Liver (tissue), 9 donors: ENCODE measurements around the gene CLIC3. TPM values are rescaled to one million over a fixed set of nuclear protein-coding genes. Genes with fewer than 3 reads are reported as not detected.

ENCODE experiments used
- DNase-seq: peaks from one replicate; pipeline ENCODE4 v3.0.0-alpha.2; 2017; ENCODE audit warnings: low spot score
- H3K27ac ChIP-seq, 2 donors: one replicate each; pipeline ENCODE4 v1.7.0; 2013; ENCODE audit warnings: inconsistent platforms in 2 of 2, low read length in 2 of 2, control low read depth in 1 of 2, low read depth in 1 of 2, mild to moderate bottlenecking in 1 of 2
- H3K27me3 ChIP-seq, 4 donors: one replicate each; pipeline versions ENCODE4 v1.6.1 to v1.7.0; 2013; ENCODE audit warnings: low read length in 3 of 4, inconsistent platforms in 1 of 4, mild to moderate bottlenecking in 1 of 4, moderate library complexity in 1 of 4; ENCODE audit not compliant: control insufficient read depth in 4 of 4, insufficient read depth in 4 of 4
- H3K36me3 ChIP-seq, 4 donors: one replicate each; pipeline versions ENCODE4 v1.6.1 to v1.7.0; 2013; ENCODE audit warnings: low read length in 3 of 4, mild to moderate bottlenecking in 3 of 4, low read depth in 1 of 4, moderate library complexity in 1 of 4; ENCODE audit not compliant: control insufficient read depth in 4 of 4, insufficient read depth in 3 of 4
- H3K4me1 ChIP-seq, 4 donors: one replicate each; pipeline versions ENCODE4 v1.6.1 to v1.7.0; 2013; ENCODE audit warnings: low read length in 3 of 4, mild to moderate bottlenecking in 3 of 4, moderate library complexity in 1 of 4; ENCODE audit not compliant: control insufficient read depth in 4 of 4, insufficient read depth in 4 of 4
- H3K4me3 ChIP-seq, 3 donors: one replicate each; pipeline versions ENCODE4 v1.6.1 to v1.7.0; 2013; ENCODE audit warnings: low read length in 3 of 3, control low read depth in 1 of 3, low read depth in 1 of 3, mild to moderate bottlenecking in 1 of 3
- H3K9ac ChIP-seq, 2 donors: one replicate each; pipeline ENCODE4 v1.7.0; 2013; ENCODE audit warnings: low read length in 2 of 2, mild to moderate bottlenecking in 2 of 2, moderate library complexity in 2 of 2, control low read depth in 1 of 2, low read depth in 1 of 2
- H3K9me3 ChIP-seq, 4 donors: one replicate each; pipeline versions ENCODE4 v1.6.1 to v1.7.0; 2013; ENCODE audit warnings: low read length in 3 of 4; ENCODE audit not compliant: control insufficient read depth in 4 of 4
- EGR1 ChIP-seq, 2 donors: IDR thresholded peaks; 2 replicates each; pipeline ENCODE4 v1.6.1; 2016 to 2018; ENCODE audit warnings: antibody characterized with exemption in 2 of 2, low read depth in 2 of 2
- FOXA1 ChIP-seq: IDR thresholded peaks from 2 replicates; pipeline ENCODE4 v1.6.1; 2016; ENCODE audit warnings: antibody characterized with exemption
- FOXA2 ChIP-seq: IDR thresholded peaks from 2 replicates; pipeline ENCODE4 v1.6.1; 2016; ENCODE audit warnings: antibody characterized with exemption
- GABPA ChIP-seq, 2 donors: IDR thresholded peaks in 1 of 2; conservative IDR thresholded peaks in 1 of 2; 2 replicates each; pipeline ENCODE4 v1.6.1; 2016; ENCODE audit warnings: antibody characterized with exemption in 2 of 2, mild to moderate bottlenecking in 1 of 2, moderate library complexity in 1 of 2
- HNF4A ChIP-seq, 2 donors: conservative IDR thresholded peaks; 2 replicates each; pipeline ENCODE4 v1.6.1; 2016; ENCODE audit warnings: antibody characterized with exemption in 2 of 2, mild to moderate bottlenecking in 2 of 2
- HNF4G ChIP-seq: IDR thresholded peaks from 2 replicates; pipeline ENCODE4 v1.6.1; 2016; ENCODE audit warnings: antibody characterized with exemption
- JUND ChIP-seq, 2 donors: IDR thresholded peaks; 2 replicates each; pipeline ENCODE4 v1.6.1; 2016; ENCODE audit warnings: antibody characterized with exemption in 2 of 2
- RAD21 ChIP-seq, 2 donors: IDR thresholded peaks; 2 replicates each; pipeline ENCODE4 v1.6.1; 2016; ENCODE audit warnings: antibody characterized with exemption in 2 of 2, mild to moderate bottlenecking in 2 of 2
- YY1 ChIP-seq: IDR thresholded peaks from 2 replicates; pipeline ENCODE4 v1.6.1; 2016; ENCODE audit warnings: antibody characterized with exemption, mild to moderate bottlenecking
- WGBS: extraction: QIAGEN DNeasy Blood & Tissue Kit; methylation state at CpG from one replicate; pipeline ENCODE4 v1.1.7; 2013; 5-methylcytosine and 5-hydroxymethylcytosine counted together
- polyA plus RNA-seq, 2 donors: library from polyadenylated mRNA; stranded (reverse) in 1 of 2; unstranded in 1 of 2; fragments of 200-250 nt in 1 of 2; fragments of >200 nt in 1 of 2; fragmentation: Nextera tagmentation in 1 of 2; extraction: Ambion mirVana in 1 of 2; gene quantifications; one replicate each; pipeline versions ENCODE4 v1.2.1 to v1.2.3, GENCODE V29; 2013 to 2015
- total RNA-seq, 2 donors: library from RNA; depleted of rRNA; stranded (reverse); fragments of >200 nt; gene quantifications; one replicate each; pipeline ENCODE4 v1.2.3, GENCODE V29; 2014
- TF ChIP-seq, protein P1 (sequence below): IDR thresholded peaks from 2 replicates; pipeline ENCODE4 v1.6.1; 2016; ENCODE audit warnings: antibody characterized with exemption
- TF ChIP-seq, protein P2 (sequence below): fragments of 150-350 bp; IDR thresholded peaks from 2 replicates; pipeline ENCODE4 v1.5.1; 2017; ENCODE audit warnings: improper control_type of control experiment, low read depth, low read length; ENCODE audit not compliant: missing input control
- TF ChIP-seq, protein P3 (sequence below): IDR thresholded peaks from 2 replicates; pipeline ENCODE4 v1.6.1; 2016; ENCODE audit warnings: antibody characterized with exemption
- TF ChIP-seq, protein P4 (sequence below): IDR thresholded peaks from 2 replicates; pipeline ENCODE4 v1.6.1; 2016; ENCODE audit warnings: antibody characterized with exemption, mild to moderate bottlenecking
- TF ChIP-seq, protein P5 (sequence below): IDR thresholded peaks from 2 replicates; pipeline ENCODE4 v1.6.1; 2016; ENCODE audit warnings: antibody characterized with exemption
- donor health status: healthy.
- donor health status: healthy.
- donor health status: healthy.
- donor health status: healthy.
- donor health status: healthy.

The CLIC3 gene
- total and polyA plus RNA-seq, 4 donors = 0.33 to 0.83 (median 0.40) TPM

DNA sequence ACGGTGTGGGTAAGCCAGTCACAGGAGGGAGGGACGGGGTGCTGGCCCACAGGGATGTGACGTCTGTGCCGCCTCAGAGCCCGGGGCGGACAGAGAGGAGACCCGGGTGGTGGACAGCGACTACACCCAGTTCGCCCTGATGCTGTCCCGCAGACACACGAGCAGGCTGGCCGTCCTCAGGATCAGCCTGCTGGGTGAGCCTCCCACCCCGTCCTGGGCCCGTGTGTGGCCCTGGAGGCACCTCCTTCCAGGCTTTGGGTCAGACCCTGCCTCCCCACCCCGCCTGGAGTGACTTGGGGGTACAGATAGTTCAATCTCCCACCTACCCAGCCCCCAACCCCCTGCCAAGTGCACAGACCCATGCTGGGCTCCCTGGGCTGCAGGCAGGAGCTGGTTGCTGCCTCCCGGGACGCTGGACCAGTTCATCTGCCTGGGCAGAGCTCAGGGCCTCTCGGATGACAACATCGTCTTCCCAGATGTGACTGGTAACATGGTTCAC, 42.5 kb downstream of the CLIC3 start:
- Histone ChIP-seq H3K27ac (no peak overlapping the region), H3K36me3 (no peaks in the 10 kb centered on the region), H3K9ac (no peak overlapping the region), H3K4me3 (no peak overlapping the region), H3K27me3 (no peaks in the 10 kb centered on the region), H3K4me1 (peaks cover 0 to 14% (median 5%) of the 10 kb centered on the region in 4 donors), H3K9me3 (no peaks in the 10 kb centered on the region)
- 88% methylated on average over 19 of the region's 19 CpGs for WGBS
- TF ChIP-seq GABPA (IDR thresholded peaks at IDR 0.05 in 1 of 2, conservative IDR thresholded peaks at IDR 0.05 in 1 of 2) = no peak
- TF ChIP-seq HNF4G = no peak
- no peak for TF ChIP-seq FOXA1
- no peak for TF ChIP-seq HNF4A (conservative IDR thresholded peaks at IDR 0.05)
- no peak for TF ChIP-seq FOXA2
- TF ChIP-seq EGR1 (IDR thresholded peaks at IDR 0.05; ENCODE audit: low read depth in 2 of 2) = no peak
- TF ChIP-seq, protein P1, sequence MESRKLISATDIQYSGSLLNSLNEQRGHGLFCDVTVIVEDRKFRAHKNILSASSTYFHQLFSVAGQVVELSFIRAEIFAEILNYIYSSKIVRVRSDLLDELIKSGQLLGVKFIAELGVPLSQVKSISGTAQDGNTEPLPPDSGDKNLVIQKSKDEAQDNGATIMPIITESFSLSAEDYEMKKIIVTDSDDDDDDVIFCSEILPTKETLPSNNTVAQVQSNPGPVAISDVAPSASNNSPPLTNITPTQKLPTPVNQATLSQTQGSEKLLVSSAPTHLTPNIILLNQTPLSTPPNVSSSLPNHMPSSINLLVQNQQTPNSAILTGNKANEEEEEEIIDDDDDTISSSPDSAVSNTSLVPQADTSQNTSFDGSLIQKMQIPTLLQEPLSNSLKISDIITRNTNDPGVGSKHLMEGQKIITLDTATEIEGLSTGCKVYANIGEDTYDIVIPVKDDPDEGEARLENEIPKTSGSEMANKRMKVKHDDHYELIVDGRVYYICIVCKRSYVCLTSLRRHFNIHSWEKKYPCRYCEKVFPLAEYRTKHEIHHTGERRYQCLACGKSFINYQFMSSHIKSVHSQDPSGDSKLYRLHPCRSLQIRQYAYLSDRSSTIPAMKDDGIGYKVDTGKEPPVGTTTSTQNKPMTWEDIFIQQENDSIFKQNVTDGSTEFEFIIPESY = no peak
- TF ChIP-seq JUND (IDR thresholded peaks at IDR 0.05) = no peak
- TF ChIP-seq, protein P2, sequence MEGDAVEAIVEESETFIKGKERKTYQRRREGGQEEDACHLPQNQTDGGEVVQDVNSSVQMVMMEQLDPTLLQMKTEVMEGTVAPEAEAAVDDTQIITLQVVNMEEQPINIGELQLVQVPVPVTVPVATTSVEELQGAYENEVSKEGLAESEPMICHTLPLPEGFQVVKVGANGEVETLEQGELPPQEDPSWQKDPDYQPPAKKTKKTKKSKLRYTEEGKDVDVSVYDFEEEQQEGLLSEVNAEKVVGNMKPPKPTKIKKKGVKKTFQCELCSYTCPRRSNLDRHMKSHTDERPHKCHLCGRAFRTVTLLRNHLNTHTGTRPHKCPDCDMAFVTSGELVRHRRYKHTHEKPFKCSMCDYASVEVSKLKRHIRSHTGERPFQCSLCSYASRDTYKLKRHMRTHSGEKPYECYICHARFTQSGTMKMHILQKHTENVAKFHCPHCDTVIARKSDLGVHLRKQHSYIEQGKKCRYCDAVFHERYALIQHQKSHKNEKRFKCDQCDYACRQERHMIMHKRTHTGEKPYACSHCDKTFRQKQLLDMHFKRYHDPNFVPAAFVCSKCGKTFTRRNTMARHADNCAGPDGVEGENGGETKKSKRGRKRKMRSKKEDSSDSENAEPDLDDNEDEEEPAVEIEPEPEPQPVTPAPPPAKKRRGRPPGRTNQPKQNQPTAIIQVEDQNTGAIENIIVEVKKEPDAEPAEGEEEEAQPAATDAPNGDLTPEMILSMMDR = no peak
- TF ChIP-seq RAD21 (IDR thresholded peaks at IDR 0.05) = no peak
- TF ChIP-seq, protein P3, sequence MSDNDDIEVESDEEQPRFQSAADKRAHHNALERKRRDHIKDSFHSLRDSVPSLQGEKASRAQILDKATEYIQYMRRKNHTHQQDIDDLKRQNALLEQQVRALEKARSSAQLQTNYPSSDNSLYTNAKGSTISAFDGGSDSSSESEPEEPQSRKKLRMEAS = no peak
- TF ChIP-seq YY1 = no peak
- TF ChIP-seq, protein P4, sequence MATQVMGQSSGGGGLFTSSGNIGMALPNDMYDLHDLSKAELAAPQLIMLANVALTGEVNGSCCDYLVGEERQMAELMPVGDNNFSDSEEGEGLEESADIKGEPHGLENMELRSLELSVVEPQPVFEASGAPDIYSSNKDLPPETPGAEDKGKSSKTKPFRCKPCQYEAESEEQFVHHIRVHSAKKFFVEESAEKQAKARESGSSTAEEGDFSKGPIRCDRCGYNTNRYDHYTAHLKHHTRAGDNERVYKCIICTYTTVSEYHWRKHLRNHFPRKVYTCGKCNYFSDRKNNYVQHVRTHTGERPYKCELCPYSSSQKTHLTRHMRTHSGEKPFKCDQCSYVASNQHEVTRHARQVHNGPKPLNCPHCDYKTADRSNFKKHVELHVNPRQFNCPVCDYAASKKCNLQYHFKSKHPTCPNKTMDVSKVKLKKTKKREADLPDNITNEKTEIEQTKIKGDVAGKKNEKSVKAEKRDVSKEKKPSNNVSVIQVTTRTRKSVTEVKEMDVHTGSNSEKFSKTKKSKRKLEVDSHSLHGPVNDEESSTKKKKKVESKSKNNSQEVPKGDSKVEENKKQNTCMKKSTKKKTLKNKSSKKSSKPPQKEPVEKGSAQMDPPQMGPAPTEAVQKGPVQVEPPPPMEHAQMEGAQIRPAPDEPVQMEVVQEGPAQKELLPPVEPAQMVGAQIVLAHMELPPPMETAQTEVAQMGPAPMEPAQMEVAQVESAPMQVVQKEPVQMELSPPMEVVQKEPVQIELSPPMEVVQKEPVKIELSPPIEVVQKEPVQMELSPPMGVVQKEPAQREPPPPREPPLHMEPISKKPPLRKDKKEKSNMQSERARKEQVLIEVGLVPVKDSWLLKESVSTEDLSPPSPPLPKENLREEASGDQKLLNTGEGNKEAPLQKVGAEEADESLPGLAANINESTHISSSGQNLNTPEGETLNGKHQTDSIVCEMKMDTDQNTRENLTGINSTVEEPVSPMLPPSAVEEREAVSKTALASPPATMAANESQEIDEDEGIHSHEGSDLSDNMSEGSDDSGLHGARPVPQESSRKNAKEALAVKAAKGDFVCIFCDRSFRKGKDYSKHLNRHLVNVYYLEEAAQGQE = no peak
- TF ChIP-seq, protein P5, sequence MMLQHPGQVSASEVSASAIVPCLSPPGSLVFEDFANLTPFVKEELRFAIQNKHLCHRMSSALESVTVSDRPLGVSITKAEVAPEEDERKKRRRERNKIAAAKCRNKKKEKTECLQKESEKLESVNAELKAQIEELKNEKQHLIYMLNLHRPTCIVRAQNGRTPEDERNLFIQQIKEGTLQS = no peak
- no peak for DNase-seq
